ENCODE measurements around the gene KRTAP10-4.
"Not testable (repeated sequence)": the region's sequence is repeated elsewhere in the genome, so short reads cannot be mapped to it uniquely, and the experiment has no call there.

Gene KRTAP10-4

GRCh38 chr21:44579056-44579832 lies 5.7 kb downstream of the KRTAP10-4 start:
- DNase-seq (ENCODE audit: low read depth in 3 of 3): no peak

GRCh38 chr21:44579833-44580144 lies 6.3 kb downstream of the KRTAP10-4 start:
- DNase-seq (ENCODE audit: low read depth in 3 of 3): no peak

- DNase-seq (ENCODE audit: low read depth in 3 of 3): not testable (repeated sequence)
Measured at GRCh38 chr21:44580231-44580821, 6.8 kb downstream of the KRTAP10-4 start, which contains the start of gene KRTAP10-5. KRTAP10-5 (minus strand) TSS chr21:44580604; CDS start chr21:44580578, 26 bp downstream.

DNA sequence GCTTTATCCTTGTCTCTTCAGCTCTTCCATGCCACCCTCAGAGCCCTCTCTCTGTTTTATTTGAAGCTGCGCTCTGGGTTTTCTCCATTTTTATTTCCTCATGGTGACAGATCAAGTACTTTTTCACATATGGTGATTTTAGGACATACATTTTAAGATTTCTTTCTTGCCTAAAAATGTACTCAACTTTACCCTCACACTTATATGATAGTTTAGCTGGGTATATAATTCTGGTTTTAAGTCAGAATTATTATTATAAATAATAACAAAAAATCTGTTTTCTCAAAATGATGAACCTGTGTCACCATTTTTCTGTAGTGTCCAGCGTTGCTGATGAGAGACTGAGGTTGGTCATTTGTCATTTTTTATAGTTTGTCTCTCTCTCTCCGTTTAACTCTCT lies 7.6 kb downstream of the KRTAP10-4 start:
- no peak for DNase-seq (ENCODE audit: low read depth in 3 of 3)

- DNase-seq (ENCODE audit: low read depth in 3 of 3): no peak
Measured at GRCh38 chr21:44582055-44582454, 8.5 kb downstream of the KRTAP10-4 start.

DNA sequence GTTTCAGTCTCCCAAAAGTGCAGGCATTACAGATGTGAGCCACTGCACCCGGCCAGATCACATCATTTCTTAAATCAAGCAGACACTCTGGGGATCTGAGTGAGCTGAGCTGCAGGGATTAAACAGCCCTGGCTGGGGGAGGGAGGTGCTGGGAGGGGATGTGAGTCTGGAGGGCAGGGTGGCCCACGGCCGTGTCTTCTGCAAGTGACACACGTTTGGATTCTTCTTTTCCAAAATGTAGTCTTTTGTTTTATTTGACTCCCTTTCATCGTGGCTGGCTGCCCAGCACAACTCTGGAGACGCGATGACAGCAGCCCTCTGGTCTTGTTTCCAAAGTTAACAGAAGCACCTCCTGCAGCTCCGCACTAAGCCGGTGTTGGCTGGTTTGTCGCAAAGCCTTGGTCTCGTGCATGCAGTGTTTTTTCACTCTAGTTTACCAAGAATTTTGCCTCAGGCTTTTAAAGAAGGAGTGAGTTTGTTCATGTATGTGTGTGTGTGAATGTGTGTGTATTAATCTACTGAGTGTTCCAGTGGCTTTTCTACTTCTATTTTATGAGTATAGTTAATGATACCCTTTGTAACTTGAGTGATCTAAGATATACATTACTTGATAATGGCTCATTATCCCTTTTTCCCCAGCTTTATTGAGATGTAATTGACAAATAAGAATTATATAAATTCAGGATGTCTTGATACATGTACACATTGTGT lies 9.7 kb downstream of the KRTAP10-4 start:
- no peak for DNase-seq (ENCODE audit: low read depth in 3 of 3)

- DNase-seq (ENCODE audit: low read depth in 3 of 3): peak in 1 of 3 experiments; percentile 13
Measured at GRCh38 chr21:44583800-44584147, 10.2 kb downstream of the KRTAP10-4 start.

DNA sequence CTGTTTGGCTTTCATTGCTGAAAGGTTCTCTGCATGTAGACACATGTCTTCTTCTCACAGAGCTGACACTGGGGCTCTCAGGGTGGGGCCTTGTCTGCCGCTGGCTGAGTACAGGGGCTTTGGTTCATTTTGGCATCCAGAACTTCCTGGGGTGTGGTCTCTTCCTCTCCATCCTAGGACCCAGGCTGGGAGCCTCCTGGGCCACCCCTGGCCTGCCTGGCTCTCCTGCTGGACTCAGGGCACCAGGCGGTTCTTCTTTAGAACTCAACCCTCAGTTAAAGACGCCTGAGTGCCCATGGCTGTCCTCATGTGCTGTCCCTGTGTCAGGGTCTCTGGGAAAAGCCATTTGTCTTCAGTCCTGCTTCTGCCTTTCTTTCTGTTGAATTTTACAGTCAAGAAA lies 12.4 kb downstream of the KRTAP10-4 start:
- DNase-seq (ENCODE audit: low read depth in 3 of 3): no peak

DNA sequence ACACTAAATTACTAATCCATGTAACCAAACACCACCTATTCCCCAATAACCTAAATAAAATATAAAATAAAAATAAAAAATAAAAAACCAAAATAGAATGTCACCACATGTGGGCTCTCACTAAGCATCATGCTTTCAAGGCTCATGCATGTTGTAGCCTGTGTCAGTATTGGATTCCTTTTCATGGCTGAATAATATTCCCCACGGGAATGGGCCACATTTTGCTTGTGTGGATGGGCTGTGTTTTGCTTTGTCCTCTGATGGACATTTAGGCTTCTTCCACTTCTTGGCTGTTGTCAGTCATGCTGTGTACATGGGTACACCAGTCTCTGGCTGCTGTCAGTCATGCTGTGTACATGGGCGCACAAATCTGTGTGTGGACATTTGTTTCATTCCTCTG lies 15.6 kb downstream of the KRTAP10-4 start:
- no peak for DNase-seq (ENCODE audit: low read depth in 3 of 3)

GRCh38 chr21:44589586-44590305 lies 16.2 kb downstream of the KRTAP10-4 start:
- DNase-seq (ENCODE audit: low read depth in 3 of 3): no peak

- no peak for DNase-seq (ENCODE audit: low read depth in 3 of 3)
Measured at GRCh38 chr21:44590311-44590721, 16.8 kb downstream of the KRTAP10-4 start.

GRCh38 chr21:44590897-44591800 lies 17.6 kb downstream of the KRTAP10-4 start:
- DNase-seq (ENCODE audit: low read depth in 3 of 3): not testable (repeated sequence)

DNA sequence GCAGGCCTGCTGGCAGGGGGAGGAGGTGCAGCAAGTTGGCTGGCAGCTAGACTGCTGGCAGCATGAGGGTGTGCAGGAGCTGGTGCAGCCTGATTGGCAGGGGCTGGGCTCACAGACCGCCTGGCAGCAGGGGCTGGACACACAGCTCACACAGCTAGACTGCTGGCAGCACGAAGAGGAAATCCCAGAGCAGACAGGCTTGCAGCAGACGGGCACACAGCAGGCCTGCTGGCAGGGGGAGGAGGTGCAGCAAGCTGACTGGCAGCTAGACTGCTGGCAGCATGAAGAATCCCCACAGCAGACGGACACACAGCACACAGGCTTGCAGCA lies 18.2 kb downstream of the KRTAP10-4 start:
- DNase-seq (ENCODE audit: low read depth in 3 of 3): not testable (repeated sequence)

GRCh38 chr21:44592446-44593311 lies 19.1 kb downstream of the KRTAP10-4 start, which contains the start of gene KRTAP10-6:
KRTAP10-6 (minus strand) TSS chr21:44592505; CDS start chr21:44592484, 21 bp downstream.
- no peak for DNase-seq (ENCODE audit: low read depth in 3 of 3)

DNA sequence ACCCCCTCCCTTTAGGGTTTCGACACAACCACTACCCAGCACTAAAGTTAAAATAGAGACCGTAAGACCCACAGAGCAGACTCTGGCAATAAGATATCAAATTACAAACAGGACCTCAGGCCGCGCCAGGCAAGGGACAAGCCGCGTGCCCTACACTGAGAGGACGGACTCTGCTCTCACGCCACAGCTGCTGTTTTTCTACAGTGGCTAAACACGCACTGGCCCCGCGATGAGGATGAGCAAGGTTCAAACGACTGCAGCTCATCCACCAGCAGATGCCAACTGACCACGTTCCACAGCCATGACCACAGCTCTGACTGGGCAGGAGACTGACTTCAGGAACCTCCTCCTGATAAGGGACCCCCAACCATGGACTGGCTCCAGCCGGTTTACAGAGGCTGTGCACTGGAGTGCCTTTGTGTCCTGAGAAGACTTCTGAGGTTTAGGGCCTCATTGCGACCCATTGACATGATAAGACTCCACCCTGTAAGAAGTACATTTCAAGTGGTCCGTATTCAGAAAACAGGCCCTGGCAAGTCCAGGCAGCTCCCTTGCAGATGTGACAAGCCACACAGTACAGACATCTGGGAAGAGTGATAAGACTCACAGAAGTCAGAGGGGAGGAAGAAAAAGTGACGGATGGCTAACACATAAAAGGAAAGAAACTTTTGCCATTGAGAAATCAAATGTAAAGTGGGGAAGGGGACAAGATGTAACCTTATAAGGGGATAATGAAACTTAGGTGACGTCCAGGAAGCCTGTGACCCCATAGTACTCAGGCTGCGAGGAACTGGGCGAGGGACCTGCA lies 20.3 kb downstream of the KRTAP10-4 start:
- no peak for DNase-seq (ENCODE audit: low read depth in 3 of 3)

DNA sequence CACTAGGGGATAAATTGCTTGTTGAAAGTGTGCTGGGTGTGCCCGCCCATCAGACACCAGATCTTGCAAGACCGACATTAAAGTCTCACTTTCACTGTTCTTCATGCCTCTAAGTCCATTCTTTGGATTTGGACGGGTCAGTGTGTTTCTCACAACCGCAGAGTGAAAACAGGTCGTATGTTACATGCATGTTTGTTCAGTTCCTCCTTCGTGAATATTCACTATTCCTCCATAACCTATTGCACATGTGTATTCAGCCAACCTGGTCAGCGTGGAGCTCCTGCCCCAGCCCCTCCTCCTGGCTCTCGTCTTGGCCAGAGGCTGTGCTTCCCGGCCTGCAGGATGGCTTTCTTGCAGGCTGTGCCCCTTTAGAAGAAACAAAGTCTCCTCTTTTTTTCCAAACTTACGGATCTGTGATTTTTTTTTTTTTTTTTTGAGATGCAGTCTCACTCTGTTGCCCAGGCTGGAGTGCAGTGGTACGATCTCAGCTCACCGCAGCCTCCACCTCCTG lies 20.9 kb downstream of the KRTAP10-4 start:
- no peak for DNase-seq (ENCODE audit: low read depth in 3 of 3)

DNA sequence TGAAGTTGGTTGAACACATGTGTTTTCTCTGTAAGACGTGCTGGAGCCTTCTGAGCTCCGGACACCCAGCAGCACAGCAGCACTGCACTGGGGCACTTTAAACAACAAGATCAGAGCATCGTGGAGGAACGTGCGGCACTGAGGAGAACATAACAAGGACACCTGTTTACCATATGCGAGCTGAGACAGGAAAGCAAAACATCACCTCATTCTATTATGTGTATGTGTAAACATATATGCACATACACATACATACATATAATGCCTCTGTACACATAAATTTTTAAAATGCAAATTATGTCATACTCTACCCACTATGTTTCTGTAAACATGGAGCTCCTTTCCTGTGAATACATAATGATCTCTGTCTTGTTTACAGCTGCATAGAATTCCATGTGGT lies 22.0 kb downstream of the KRTAP10-4 start:
- DNase-seq (ENCODE audit: low read depth in 3 of 3): no peak

GRCh38 chr21:44596068-44596725 lies 22.7 kb downstream of the KRTAP10-4 start:
- no peak for DNase-seq (ENCODE audit: low read depth in 3 of 3)

DNA sequence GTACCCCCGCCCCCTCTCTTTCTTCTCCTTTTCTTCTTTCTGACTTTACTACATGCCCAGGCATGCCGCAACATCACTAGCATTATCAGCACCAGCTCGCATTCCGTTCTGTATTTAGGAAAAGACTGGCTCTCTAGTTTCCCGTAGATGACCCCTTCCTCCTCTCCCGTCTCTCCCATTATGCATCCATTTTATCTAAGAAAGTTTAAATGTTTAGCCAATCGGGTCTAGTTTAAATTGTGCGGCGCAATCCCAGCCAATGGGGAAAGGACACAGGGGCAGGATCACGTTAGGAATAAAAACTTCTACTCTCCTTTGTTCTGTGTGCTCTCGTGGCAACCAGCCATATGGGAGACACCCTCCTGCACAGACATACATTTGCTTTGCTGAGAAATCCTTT lies 24.5 kb downstream of the KRTAP10-4 start:
- DNase-seq (ENCODE audit: low read depth in 3 of 3): no peak
